Measurements from ENCODE around the gene PDPR.
"Not testable (repeated sequence)": the region's sequence is repeated elsewhere in the genome, so short reads cannot be mapped to it uniquely, and the experiment has no call there.

Gene PDPR

DNA sequence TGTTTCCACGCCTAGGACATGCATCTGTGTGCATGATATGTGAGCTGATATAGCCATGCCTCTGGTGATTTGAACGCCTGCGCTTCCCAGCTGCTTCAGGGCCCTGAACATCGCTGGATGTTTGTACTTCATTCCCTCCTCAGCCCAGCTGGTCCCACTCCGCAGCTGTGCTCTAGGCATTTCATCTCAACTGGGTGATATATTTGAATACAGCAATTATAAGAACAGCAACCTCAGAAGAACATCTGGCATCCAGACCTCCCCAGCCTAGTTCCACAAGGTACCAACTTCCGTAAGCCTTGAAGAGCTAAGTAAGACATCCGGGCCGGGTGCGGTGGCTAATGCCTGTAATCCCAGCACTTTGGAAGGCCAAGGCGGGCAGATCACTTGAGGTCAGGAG is 52.6 kb downstream of the PDPR start:
- not testable (repeated sequence) for DNase-seq

DNA sequence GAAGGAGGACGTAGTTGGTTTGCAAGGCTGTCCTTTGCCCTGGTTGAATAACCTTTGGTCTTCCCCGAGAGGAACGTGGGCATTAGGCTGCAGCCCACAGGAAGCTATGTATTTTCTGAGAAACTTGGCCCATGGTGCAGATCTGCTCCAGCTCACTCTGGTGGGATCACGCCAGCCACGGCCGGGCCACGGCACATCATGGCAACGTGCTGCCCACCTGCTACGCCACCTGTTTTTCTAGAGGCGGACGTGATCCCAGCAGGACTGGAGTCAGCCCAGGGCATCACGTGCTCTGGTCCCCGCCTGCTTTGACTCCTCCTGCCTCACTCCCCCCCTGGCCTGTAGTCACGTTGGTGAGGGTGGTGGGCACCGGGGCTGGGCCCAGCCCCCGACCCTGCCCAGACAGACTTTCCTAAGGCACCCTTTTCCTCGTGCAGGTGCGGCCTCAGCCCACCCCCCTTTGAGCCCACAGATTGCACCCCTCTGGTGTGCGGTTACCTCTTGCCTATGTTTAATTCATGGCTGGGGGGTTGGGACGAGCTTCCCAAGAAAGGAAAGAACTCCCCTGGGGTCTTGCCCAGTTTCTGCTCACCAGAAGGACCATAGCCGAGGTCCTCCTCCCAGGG is 59.2 kb downstream of the PDPR start, which contains the start of gene CLEC18C:
Gene CLEC18C, plus strand, starts transcription at position 576 of the 626 bp plus-strand sequence. CDS start 492 bp downstream, outside the sequence.
- not testable (repeated sequence) for DNase-seq

DNA sequence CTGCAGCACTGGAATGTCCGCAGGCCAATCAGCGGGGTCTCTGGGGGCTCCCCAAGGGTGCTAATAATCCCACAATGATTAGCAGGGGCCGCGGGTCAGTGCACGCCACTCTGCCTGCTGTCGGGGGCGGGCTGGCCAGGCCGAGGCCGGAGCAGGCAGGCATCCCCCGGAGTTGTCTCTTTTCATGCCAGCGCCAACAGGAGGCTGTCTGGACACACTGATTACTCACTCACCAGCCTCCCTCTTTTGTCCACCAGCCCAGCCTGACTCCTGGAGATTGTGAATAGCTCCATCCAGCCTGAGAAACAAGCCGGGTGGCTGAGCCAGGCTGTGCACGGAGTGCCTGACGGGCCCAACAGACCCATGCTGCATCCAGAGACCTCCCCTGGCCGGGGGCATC is 59.8 kb downstream of the PDPR start:
- DNase-seq, result not testable (repeated sequence)

DNA sequence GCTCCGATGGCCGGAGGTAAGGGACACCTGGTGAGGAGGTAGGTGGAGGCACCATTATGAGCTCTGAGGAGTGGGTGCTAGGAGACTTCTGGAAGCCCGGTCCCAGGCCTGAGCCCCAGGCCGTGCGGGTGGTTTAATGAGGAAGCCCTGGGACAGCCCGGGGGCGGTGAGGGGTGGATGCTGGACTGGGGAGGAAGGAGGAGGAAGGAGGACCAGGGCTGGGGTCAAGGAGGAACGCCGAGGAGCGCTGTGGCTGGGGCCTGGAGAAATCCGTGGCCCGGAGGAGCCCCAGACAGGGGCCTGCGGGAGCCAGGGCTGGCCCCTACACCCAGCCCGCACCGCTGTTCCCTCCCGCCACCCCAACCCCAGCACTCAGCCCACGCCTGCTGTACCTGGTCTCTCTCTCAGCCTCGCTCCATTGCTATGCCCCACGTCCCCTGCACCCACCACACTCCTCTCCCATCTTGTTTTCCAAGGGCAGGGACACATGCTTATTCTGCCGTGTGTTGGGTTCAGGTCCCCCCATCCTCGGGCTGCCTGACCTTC is 60.3 kb downstream of the PDPR start:
- not testable (repeated sequence) for DNase-seq

DNA sequence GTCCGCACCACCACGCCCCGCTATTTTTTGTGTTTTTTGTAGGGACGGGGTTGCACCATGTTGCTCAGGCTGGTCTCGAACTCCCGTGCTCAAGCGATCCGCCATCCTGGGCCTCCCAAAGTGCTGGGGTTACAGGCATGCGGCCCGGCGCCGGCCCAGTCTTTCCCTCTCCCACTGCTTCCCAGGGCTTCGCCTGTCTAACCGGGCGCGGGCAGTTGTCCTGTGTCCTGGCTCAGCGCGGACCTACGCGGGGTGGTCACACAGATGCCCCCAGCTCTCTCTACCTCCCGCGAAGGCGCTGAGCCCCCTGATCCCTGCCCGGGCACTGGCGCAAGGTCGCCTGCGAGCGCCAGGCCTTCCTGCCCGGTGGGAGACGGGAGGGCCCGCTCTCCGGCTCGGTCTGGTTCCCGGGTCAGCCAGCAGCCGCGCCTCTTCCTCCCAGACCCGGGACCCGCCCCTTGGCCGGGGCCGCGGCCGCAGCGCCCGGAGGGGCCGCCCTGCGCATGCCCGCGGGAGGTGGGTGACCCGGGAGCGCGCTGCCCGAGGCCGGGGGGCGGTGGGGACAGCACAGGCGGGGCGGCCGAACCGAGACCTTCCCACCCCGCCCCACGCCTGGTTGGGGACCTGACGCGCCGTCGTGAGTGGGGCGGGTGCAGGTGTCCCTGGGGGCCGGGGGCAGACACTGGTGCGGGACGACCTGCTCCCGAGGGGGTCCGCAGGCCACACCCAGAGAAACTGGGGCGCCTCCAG is 73.9 kb downstream of the PDPR start:
- DNase-seq, result not testable (repeated sequence)

DNA sequence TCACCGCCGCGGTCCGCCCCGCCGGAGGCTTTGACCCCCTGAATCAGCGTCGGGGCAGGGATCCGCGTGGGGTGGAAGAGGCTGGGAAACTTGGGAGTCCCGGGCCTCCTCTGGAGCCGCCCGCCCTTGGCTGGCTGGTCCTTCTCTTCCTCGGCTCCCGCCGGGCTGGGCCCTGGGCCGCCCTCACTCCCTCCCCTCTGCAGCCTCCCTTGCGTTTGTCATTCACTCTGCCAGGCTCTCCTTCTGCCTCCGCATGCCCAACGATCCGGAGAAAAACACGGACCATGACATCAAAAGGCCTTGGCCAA is 74.4 kb downstream of the PDPR start:
- not testable (repeated sequence) for DNase-seq

DNA sequence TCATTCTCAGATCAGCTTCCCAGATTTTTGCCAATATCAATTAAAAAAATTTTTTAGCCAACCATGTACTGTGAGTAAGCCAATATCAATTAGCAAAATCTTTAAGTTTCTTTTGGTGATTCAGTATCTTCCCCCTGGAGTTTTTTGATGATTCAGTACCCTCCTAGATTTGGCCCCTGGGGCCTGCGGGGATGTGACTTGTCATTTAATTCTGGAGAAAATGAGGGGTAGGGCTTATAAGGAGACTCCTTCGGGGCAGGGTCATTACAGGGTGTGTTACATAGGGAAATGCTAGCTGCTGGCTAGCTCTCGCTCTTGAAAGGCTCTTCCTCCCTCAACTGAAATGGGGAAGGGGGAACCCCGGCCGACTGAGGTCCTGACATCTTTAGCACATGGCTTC is 76.4 kb downstream of the PDPR start:
- not testable (repeated sequence) for DNase-seq

DNA sequence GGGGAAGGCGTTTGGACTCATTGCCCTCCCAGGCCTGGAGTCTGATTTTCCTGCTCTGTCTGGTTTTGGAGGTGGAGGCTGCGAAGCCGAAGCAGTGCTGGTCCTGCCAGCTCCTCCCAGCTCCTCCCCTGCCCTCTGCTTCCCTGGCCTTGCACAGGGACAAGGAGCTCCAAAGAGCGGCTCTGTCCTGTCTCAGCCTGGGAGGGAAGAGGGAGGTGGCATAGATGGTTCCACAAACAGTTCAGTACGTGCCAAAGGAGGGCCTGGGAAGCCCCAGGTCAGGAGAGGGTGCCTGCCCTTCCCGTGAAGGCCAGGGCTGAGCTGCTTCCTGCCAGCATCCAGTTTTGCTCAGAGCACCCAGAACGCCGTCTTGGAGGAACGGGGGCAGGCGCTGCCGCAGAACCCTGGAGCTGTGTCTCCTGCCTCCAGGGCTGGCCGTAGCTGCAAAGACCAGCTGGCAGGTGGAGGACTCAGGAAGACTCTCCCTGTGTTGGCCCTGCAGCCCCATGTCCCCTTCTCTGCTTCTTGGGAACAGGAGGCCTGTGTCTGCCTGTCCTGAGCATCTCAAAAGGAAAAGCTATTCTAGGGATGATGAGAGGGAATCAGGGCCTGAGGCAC is 82.7 kb downstream of the PDPR start:
- DNase-seq, result not testable (repeated sequence)

DNA sequence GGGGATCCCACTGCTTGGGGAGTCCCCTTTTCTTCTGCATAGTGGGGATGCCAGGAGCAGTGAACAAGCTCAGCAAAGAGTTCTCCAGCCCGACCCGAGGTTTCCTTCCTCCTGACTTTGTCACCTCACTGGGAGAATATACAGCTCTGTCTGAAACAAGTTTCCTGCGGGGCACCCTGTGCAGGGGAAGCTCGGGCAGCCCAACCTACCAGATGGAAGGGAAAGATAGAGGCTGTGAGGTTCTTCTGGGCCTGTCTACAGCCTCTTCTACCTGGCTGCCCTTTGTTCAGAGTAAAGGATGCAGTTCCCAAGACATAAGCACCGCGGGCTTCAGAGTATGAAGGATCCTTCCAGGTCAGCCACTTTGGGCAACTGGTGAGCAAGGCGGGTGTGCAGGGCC is 83.5 kb downstream of the PDPR start:
- not testable (repeated sequence) for DNase-seq

DNA sequence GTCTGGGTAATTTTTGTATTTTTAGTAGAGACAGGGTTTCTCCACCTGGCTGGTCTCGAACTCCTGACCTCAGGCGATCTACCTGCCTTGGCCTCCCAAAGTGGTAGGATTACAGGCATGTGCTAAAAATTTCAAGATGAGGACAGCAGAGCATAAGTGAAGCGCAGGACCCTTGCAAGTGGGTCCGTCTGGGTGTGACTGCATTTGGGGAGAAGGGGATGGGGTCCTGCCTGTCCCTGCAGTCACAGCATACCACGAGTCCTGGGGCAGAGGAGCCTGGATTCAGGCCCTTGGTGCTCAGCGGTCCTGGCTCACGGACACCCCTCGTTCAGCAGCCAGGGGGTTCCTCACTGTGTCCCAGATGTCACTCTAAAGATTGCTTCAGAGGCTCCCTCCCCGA is 84.1 kb downstream of the PDPR start:
- DNase-seq, result not testable (repeated sequence)

DNA sequence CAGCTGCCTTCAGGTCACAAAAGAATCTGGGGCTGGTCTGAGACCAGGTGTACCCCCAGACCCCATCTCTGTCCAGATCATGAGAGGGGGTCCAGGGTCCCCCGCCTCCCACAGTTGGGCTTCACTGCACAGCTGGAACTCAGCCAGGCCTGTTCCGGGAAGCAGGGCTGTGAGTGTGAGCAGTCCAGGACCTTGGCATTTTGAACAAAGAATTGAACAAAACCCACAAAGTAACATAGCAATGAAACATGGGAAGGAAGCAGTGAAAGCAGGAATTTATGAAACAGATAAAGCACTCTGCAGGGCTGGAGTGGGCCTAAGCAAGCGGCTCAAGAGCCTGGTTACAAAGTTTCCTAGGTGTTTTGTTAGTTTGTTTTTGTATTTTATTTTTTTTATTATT is 84.5 kb downstream of the PDPR start:
- not testable (repeated sequence) for DNase-seq

DNA sequence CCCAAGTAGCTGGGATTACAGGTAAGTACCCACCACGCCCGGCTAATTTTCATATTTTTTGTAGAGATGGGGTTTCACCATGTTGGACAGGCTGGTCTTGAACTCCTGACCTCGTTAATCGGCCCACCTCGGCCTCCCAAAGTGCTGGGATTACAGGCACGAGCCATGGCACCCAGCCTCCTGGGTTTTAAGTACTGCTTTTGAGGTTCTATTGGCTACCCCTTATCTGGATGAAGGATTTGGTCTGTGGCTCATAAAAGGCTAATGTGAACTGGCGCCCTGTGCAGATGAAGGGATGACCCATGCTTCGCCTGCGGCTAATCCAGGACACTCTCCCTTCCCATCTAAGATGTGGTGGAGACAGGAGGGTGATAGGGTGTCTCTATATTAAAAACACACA is 85.0 kb downstream of the PDPR start:
- DNase-seq, result not testable (repeated sequence)

DNA sequence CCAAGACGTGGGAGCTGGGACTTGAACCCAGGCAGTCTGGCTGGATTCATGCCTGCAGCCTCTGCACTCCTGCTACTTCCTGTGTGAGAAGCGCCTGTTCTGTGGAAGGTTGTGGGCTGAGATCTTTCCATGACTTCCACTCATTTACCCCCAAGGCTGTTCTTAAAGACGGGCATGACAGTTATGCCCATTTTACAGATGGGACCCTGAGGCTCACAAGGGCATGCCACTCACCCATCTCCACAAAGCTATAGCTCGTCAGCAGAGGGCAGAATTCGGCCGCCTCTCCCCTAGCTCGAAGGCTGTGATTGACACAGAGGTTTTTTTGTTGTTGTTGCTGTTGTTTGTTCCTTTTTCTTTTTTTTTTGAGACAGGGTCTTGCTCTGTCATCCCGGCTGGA is 85.9 kb downstream of the PDPR start:
- DNase-seq, result not testable (repeated sequence)

DNA sequence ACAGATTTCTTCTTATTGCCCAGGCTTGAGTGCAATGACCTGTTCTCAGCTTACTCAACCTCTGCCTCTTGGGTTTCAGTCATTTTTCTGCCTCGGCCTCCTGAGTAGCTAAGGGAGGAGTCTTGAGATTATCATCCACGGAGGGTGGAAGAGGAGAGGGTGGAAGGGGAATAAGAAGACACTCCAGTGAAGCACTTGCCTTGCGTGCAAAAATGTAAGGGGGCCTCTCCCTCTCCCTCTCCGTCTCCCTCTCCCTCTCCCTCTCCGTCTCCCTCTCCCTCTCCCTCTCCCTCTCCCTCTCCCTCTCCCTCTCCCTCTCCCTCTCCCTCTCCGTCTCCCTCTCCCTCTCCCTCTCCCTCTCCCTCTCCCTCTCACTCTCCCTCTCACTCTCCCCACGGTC is 89.4 kb downstream of the PDPR start:
- not testable (repeated sequence) for DNase-seq

DNA sequence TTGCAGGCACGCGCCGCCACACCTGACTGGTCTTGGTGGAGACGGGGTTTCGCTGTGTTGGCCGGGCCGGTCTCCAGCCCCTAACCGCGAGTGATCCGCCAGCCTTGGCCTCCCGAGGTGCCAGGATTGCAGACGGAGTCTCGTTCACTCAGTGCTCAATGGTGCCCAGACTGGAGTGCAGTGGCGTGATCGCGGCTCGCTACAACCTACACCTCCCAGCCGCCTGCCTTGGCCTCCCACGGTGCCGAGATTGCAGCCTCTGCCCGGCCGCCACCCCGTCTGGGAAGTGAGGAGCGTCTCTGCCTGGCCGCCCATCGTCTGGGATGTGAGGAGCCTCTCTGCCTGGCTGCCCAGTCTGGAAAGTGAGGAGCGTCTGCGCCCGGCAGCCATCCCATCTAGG is 89.9 kb downstream of the PDPR start:
- not testable (repeated sequence) for DNase-seq

DNA sequence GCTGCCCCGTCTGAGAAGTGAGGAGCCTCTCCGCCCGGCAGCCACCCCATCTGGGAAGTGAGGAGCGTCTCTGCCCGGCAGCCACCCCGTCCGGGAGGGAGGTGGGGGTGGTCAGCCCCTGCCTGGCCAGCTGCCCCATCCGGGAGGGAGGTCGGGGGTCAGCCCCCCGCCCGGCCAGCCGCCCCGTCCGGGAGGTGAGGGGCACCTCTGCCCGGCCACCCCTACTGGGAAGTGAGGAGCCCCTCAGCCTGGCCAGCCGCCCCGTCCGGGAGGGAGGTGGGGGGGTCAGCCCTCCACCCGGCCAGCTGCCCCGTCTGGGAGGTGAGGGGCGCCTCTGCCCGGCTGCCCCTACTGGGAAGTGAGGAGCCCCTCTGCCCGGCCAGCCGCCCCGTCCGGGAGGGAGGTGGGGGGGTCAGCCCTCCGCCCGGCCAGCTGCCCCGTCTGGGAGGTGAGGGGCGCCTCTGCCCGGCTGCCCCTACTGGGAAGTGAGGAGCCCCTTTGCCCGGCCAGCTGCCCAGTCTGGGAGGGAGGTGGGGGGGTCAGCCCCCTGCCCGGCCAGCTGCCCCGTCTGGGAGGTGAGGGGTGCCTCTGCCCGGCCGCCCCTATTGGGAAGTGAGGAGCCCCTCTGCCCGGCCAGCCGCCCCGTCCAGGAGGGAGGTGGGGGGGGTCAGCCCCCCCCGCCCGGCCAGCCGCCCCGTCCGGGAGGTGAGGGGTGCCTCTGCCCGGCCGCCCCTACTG is 90.7 kb downstream of the PDPR start:
- DNase-seq, result not testable (repeated sequence)

DNA sequence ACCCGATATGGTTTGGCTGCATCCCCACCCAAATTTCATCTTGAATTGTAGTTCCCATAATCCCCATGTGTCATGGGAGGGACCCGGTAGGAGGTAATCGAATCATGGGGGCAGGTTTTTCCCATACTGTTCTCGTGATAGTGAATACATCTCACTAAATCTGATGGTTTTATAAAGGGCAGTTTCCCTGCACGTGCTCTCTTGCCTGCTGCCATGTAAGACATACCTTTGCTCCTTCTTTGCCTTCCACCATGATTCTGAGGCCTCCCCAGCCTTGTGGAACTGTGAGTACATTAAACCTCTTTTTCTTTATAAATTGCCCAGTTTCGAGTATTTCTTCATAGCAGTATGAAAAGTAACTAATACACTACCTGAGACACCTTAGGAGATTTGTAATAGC is 92.2 kb downstream of the PDPR start:
- not testable (repeated sequence) for DNase-seq
